Endodermal cell (in vitro differentiated cells): ENCODE results near the gene WDFY3. TPM values are rescaled to one million over a fixed set of nuclear protein-coding genes. Genes with fewer than 3 reads are reported as not detected.

Source experiments
- DNase-seq: peaks from one replicate; pipeline ENCODE4 v3.0.0-alpha.2; 2017
- H3K27ac ChIP-seq: 2 replicates; pipeline ENCODE4 v1.5.1; 2013; ENCODE audit warnings: mild to moderate bottlenecking, low read depth, low read length, moderate library complexity
- H3K27me3 ChIP-seq: 2 replicates; pipeline ENCODE4 v1.6.1; 2013; ENCODE audit warnings: mild to moderate bottlenecking, low read length, moderate library complexity; ENCODE audit not compliant: insufficient read depth, control insufficient read depth, poor library complexity, severe bottlenecking
- H3K36me3 ChIP-seq: 2 replicates; pipeline ENCODE4 v1.7.0; 2013; ENCODE audit warnings: mild to moderate bottlenecking, low read length, moderate library complexity; ENCODE audit not compliant: control insufficient read depth, insufficient read depth
- H3K4me1 ChIP-seq: one replicate; pipeline ENCODE4 v1.7.0; 2013; ENCODE audit warnings: low read length; ENCODE audit not compliant: control insufficient read depth, insufficient read depth
- H3K4me3 ChIP-seq: 2 replicates; pipeline ENCODE4 v1.5.1; 2013; ENCODE audit warnings: mild to moderate bottlenecking, low read length, moderate library complexity
- H3K9ac ChIP-seq: 2 replicates; pipeline ENCODE4 v1.6.1; 2013; ENCODE audit warnings: mild to moderate bottlenecking, low read length, moderate library complexity; ENCODE audit not compliant: poor library complexity, severe bottlenecking; ENCODE audit errors: extremely low read depth
- H3K9me3 ChIP-seq: 2 replicates; pipeline ENCODE4 v1.6.1; 2013; ENCODE audit warnings: mild to moderate bottlenecking, low read length, moderate library complexity; ENCODE audit not compliant: control insufficient read depth
- H3K27ac Mint-ChIP-seq: 2 replicates; pipeline ENCODE4 v1.8.0; 2020; ENCODE audit warnings: mixed read lengths
- H3K27me3 Mint-ChIP-seq: 2 replicates; pipeline ENCODE4 v1.8.0; 2021; ENCODE audit warnings: mild to moderate bottlenecking, mixed read lengths; ENCODE audit not compliant: insufficient read depth
- H3K36me3 Mint-ChIP-seq: 2 replicates; pipeline ENCODE4 v1.8.0; 2020; ENCODE audit warnings: low read depth, mixed read lengths
- H3K4me1 Mint-ChIP-seq: 2 replicates; pipeline ENCODE4 v1.8.0; 2020; ENCODE audit warnings: mixed read lengths
- H3K4me3 Mint-ChIP-seq: 2 replicates; pipeline ENCODE4 v1.8.0; 2020; ENCODE audit warnings: mild to moderate bottlenecking, moderate library complexity, mixed read lengths
- H3K9me3 Mint-ChIP-seq: 2 replicates; pipeline ENCODE4 v1.8.0; 2020; ENCODE audit warnings: mild to moderate bottlenecking, mixed read lengths
- WGBS, 2 experiments: methylation state at CpG; one replicate each; pipeline versions ENCODE4 v1.1.5 to v1.1.7; 2013; ENCODE audit warnings: missing lambda C conversion rate in 2 of 2, mixed read lengths in 1 of 2; ENCODE audit not compliant: insufficient coverage in 1 of 2, insufficient read length in 1 of 2; 5-methylcytosine and 5-hydroxymethylcytosine counted together
- total RNA-seq, 2 donors: library from RNA; stranded (reverse); fragmentation: NEBNext Ultra II Directional in 1 of 2; extraction: Animal tissue kit (Norgen Biotek cat#: 25700) in 1 of 2; gene quantifications; 2 replicates in 1 of 2; 3 replicates in 1 of 2; pipeline ENCODE4 v1.2.1, GENCODE V29; 2021
- TF ChIP-seq, protein P1 (sequence below): fragments of 200-600 bp; sonication (generic); conservative IDR thresholded peaks from 2 replicates; pipeline ENCODE4 v1.5.0; 2021; ENCODE audit warnings: antibody characterized with exemption, mild to moderate bottlenecking

Gene WDFY3
- total RNA-seq, 2 donors from 2014 or later = 91.1 to 103 TPM

DNA sequence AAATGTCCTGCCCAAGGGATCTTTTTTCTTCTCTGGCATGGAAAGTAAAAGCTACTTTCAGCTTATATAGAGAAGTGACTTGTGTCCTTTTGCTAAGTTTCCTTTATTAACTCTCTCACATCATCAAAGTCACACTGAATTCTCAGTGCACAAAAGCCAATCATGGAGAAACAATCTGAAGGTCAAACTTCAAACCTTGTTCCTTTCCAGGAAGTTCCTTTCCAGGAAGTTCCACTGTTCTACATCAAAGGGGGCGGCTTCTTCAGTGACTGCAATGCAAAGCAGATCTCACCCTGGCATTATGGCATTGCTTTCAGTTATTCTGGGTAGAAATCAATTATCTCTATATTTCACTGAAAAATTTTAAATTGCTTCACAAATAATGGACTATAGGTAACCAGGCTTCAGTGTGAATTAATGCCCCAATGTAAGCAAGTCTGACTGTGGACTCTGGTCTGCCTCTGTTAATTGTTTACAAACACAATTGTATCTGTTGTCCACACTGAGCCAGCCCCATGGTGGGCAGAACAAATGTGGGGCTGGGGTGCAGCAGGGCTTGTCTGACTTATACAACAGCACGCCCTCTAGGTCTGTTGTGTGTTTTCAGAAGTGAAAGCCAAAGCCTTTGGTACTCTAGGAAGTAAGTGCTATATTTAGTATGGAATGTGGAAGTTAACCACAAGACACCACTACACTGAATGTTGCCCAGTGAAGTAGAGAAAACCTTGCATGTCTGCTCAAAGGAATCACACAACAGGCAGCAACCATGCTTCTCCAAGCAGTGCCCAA, 284.8 kb downstream of the WDFY3 start:
- Mint-ChIP-seq H3K4me3 (no peak overlapping the region), H3K27ac (peak overlapping the region; percentile 42), H3K4me1 (peaks cover 35% of the 10 kb centered on the region), H3K27me3 (no peaks in the 10 kb centered on the region), H3K36me3 (peaks cover 78% of the 10 kb centered on the region), H3K9me3 (no peaks in the 10 kb centered on the region)
- Histone ChIP-seq H3K27me3 (no peaks in the 10 kb centered on the region), H3K4me3 (no peak overlapping the region), H3K9ac (no peak overlapping the region), H3K36me3 (peaks cover 88% of the 10 kb centered on the region), H3K27ac (peak overlapping the region; percentile 28), H3K4me1 (peaks cover 25% of the 10 kb centered on the region), H3K9me3 (no peaks in the 10 kb centered on the region)
- WGBS, 2 experiments = 95% methylated on average over 2 of the region's 2 CpGs; no CpG with 5 or more reads in 1 of the 2 experiments
- DNase-seq = no peak
- TF ChIP-seq, protein P1, sequence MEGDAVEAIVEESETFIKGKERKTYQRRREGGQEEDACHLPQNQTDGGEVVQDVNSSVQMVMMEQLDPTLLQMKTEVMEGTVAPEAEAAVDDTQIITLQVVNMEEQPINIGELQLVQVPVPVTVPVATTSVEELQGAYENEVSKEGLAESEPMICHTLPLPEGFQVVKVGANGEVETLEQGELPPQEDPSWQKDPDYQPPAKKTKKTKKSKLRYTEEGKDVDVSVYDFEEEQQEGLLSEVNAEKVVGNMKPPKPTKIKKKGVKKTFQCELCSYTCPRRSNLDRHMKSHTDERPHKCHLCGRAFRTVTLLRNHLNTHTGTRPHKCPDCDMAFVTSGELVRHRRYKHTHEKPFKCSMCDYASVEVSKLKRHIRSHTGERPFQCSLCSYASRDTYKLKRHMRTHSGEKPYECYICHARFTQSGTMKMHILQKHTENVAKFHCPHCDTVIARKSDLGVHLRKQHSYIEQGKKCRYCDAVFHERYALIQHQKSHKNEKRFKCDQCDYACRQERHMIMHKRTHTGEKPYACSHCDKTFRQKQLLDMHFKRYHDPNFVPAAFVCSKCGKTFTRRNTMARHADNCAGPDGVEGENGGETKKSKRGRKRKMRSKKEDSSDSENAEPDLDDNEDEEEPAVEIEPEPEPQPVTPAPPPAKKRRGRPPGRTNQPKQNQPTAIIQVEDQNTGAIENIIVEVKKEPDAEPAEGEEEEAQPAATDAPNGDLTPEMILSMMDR = no peak

DNA sequence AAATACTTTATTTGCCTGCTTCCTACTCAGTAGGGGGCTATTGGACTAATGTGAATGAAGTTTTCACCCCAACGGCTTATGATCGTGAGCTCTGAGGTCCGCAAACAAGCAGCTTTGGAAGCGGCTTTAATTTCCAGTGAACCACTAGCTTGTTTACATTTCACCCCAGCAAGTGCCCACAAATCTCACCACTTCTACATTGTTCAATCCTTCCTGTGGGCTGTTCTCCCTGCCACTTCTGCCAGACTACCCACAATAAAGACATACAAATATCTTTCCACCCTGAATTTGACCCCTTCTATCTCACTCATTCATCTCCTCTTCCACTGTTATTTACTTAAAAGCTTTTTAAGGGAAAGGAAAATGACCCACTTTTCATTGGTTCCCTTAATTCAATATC, 285.5 kb downstream of the WDFY3 start:
- H3K4me1 ChIP-seq = peaks cover 25% of the 10 kb centered on the region
- H3K4me3 Mint-ChIP-seq = no peak overlapping the region
- peaks cover 90% of the 10 kb centered on the region for H3K36me3 ChIP-seq
- H3K9me3 ChIP-seq = no peaks in the 10 kb centered on the region
- H3K4me3 ChIP-seq = no peak overlapping the region
- 86 to 98% methylated on average over 4 of the region's 4 CpGs for WGBS, 2 experiments
- H3K27ac ChIP-seq = no peak overlapping the region
- no peak for DNase-seq
- no peak overlapping the region for H3K27ac Mint-ChIP-seq
- H3K9ac ChIP-seq = no peak overlapping the region
- H3K27me3 ChIP-seq = no peaks in the 10 kb centered on the region
- TF ChIP-seq, protein P1 = no peak
- peaks cover 79% of the 10 kb centered on the region for H3K36me3 Mint-ChIP-seq
- no peaks in the 10 kb centered on the region for H3K27me3 Mint-ChIP-seq
- no peaks in the 10 kb centered on the region for H3K9me3 Mint-ChIP-seq
- peaks cover 35% of the 10 kb centered on the region for H3K4me1 Mint-ChIP-seq

- H3K9me3 ChIP-seq = no peaks in the 10 kb centered on the region
- no peak overlapping the region for H3K4me3 Mint-ChIP-seq
- H3K4me3 ChIP-seq = no peak overlapping the region
- peaks cover 35% of the 10 kb centered on the region for H3K4me1 Mint-ChIP-seq
- no peaks in the 10 kb centered on the region for H3K9me3 Mint-ChIP-seq
- DNase-seq = no peak
- no peak overlapping the region for H3K9ac ChIP-seq
- peak overlapping the region; percentile 44 for H3K27ac Mint-ChIP-seq
- peaks cover 70% of the 10 kb centered on the region for H3K36me3 Mint-ChIP-seq
- H3K27me3 Mint-ChIP-seq = no peaks in the 10 kb centered on the region
- TF ChIP-seq, protein P1 = no peak
- H3K4me1 ChIP-seq = peaks cover 25% of the 10 kb centered on the region
- no peaks in the 10 kb centered on the region for H3K27me3 ChIP-seq
- WGBS, 2 experiments = 92 to 97% methylated on average over 9 to 14 of the region's 14 CpGs
- H3K27ac ChIP-seq = no peak overlapping the region
- H3K36me3 ChIP-seq = peaks cover 85% of the 10 kb centered on the region
Observed at GRCh38 chr4:84678976-84679744, 287.3 kb downstream of the WDFY3 start.
